H9 (cell line): ENCODE results near the gene ADGRB3. TPM values are rescaled to one million over a fixed set of nuclear protein-coding genes. Genes with fewer than 3 reads are reported as not detected.

ENCODE experiments used
- DNase-seq: peaks from one replicate; pipeline ENCODE4 v3.0.0-alpha.2; 2017
- H2AFZ ChIP-seq: one replicate; pipeline ENCODE4 v1.6.1; 2013; ENCODE audit warnings: mild to moderate bottlenecking, low read length, control low read depth, moderate library complexity
- H2AK5ac ChIP-seq: 2 replicates; pipeline ENCODE4 v1.6.1; 2013; ENCODE audit warnings: low read length, control low read depth, mixed read lengths; ENCODE audit not compliant: insufficient read length
- H2BK120ac ChIP-seq: one replicate; pipeline ENCODE4 v1.6.1; 2013; ENCODE audit warnings: low read depth, mild to moderate bottlenecking, low read length, control low read depth, inconsistent platforms; ENCODE audit not compliant: poor library complexity, severe bottlenecking
- H2BK12ac ChIP-seq: 2 replicates; pipeline ENCODE4 v1.6.1; 2013; ENCODE audit warnings: low read length, control low read depth, mixed read lengths, low read depth; ENCODE audit not compliant: insufficient read length
- H2BK15ac ChIP-seq: 2 replicates; pipeline ENCODE4 v1.6.1; 2013; ENCODE audit warnings: low read depth, low read length, control low read depth
- H2BK20ac ChIP-seq: one replicate; pipeline ENCODE4 v1.6.1; 2013; ENCODE audit warnings: low read depth, mild to moderate bottlenecking, low read length, control low read depth, inconsistent platforms; ENCODE audit not compliant: poor library complexity, severe bottlenecking
- H2BK5ac ChIP-seq: 2 replicates; pipeline ENCODE4 v1.6.1; 2013; ENCODE audit warnings: low read length, control low read depth, mixed read lengths; ENCODE audit not compliant: insufficient read length
- H3K14ac ChIP-seq: 2 replicates; pipeline ENCODE4 v1.6.1; 2013; ENCODE audit warnings: low read length, control low read depth; ENCODE audit not compliant: insufficient read depth
- H3K18ac ChIP-seq: 2 replicates; pipeline ENCODE4 v1.6.1; 2013; ENCODE audit warnings: low read depth, mild to moderate bottlenecking, mixed read lengths, low read length, control low read depth; ENCODE audit not compliant: insufficient read length
- H3K23ac ChIP-seq: 2 replicates; pipeline ENCODE4 v1.6.1; 2013; ENCODE audit warnings: low read length, control low read depth, mixed read lengths, low read depth; ENCODE audit not compliant: insufficient read length
- H3K23me2 ChIP-seq: 2 replicates; pipeline ENCODE4 v1.6.1; 2013; ENCODE audit warnings: low read depth, mild to moderate bottlenecking, mixed read lengths, low read length, control low read depth; ENCODE audit not compliant: insufficient read length, poor library complexity, severe bottlenecking
- H3K27ac ChIP-seq: 2 replicates; pipeline ENCODE4 v1.5.1; 2013; ENCODE audit warnings: low read length, control low read depth, mixed read lengths, low read depth; ENCODE audit not compliant: insufficient read length
- H3K27me3 ChIP-seq: 2 replicates; pipeline ENCODE4 v1.6.1; 2013; ENCODE audit warnings: low read length, control low read depth, inconsistent platforms; ENCODE audit not compliant: insufficient read depth
- H3K4ac ChIP-seq: 2 replicates; pipeline ENCODE4 v1.6.1; 2013; ENCODE audit warnings: low read depth, mild to moderate bottlenecking, control low read depth, inconsistent platforms, low read length, moderate library complexity
- H3K4me1 ChIP-seq: 2 replicates; pipeline ENCODE4 v1.6.1; 2013; ENCODE audit warnings: low read length, control low read depth, inconsistent platforms; ENCODE audit not compliant: insufficient read depth
- H3K4me2 ChIP-seq: 2 replicates; pipeline ENCODE4 v1.6.1; 2013; ENCODE audit warnings: low read length, control low read depth, mixed read lengths; ENCODE audit not compliant: insufficient read length, insufficient read depth
- H3K56ac ChIP-seq: 2 replicates; pipeline ENCODE4 v1.6.1; 2013; ENCODE audit warnings: low read depth, mild to moderate bottlenecking, mixed read lengths, low read length, control low read depth; ENCODE audit not compliant: insufficient read length
- H3K79me1 ChIP-seq: 2 replicates; pipeline ENCODE4 v1.6.1; 2013; ENCODE audit warnings: low read depth, mild to moderate bottlenecking, moderate library complexity, low read length, control low read depth, inconsistent platforms; ENCODE audit not compliant: insufficient read depth, poor library complexity, severe bottlenecking
- H3K79me2 ChIP-seq: 2 replicates; pipeline ENCODE4 v1.6.1; 2013; ENCODE audit warnings: low read length, control low read depth, inconsistent platforms; ENCODE audit not compliant: insufficient read depth
- H3K9ac ChIP-seq: 2 replicates; pipeline ENCODE4 v1.6.1; 2013; ENCODE audit warnings: low read length, control low read depth, mixed read lengths; ENCODE audit not compliant: insufficient read length; ENCODE audit errors: extremely low read depth
- H3K9me3 ChIP-seq: one replicate; pipeline ENCODE4 v1.6.1; 2013; ENCODE audit warnings: low read depth, low read length, inconsistent platforms; ENCODE audit not compliant: control insufficient read depth
- H3T11ph ChIP-seq: one replicate; pipeline ENCODE4 v1.6.1; 2013; ENCODE audit warnings: mild to moderate bottlenecking, low read length, control low read depth, inconsistent platforms
- H4K20me1 ChIP-seq: one replicate; pipeline ENCODE4 v1.6.1; 2013; ENCODE audit not compliant: control insufficient read depth, insufficient read length, insufficient read depth
- H4K5ac ChIP-seq: 2 replicates; pipeline ENCODE4 v1.6.1; 2013; ENCODE audit warnings: low read depth, mild to moderate bottlenecking, mixed read lengths, low read length, control low read depth; ENCODE audit not compliant: insufficient read length
- H4K8ac ChIP-seq: replicated peaks from 2 replicates; pipeline ENCODE4 v1.6.1; 2013; ENCODE audit warnings: low read length, control low read depth, mixed read lengths, low read depth; ENCODE audit not compliant: insufficient read length
- H4K91ac ChIP-seq: 2 replicates; pipeline ENCODE4 v1.6.1; 2013; ENCODE audit warnings: low read depth, mild to moderate bottlenecking, moderate library complexity, mixed read lengths, low read length, control low read depth; ENCODE audit not compliant: insufficient read length
- H3K27ac Mint-ChIP-seq, 3 experiments: 2 replicates in 2 of 3; 3 replicates in 1 of 3; pipeline ENCODE4 v1.8.0; 2020 to 2021; ENCODE audit warnings: mixed read lengths in 3 of 3, mild to moderate bottlenecking in 1 of 3, moderate library complexity in 1 of 3
- H3K27me3 Mint-ChIP-seq: 2 replicates; pipeline ENCODE4 v1.8.0; 2021; ENCODE audit warnings: low read depth, mild to moderate bottlenecking, moderate library complexity, mixed read lengths
- H3K36me3 Mint-ChIP-seq, 3 experiments: 2 replicates in 2 of 3; 3 replicates in 1 of 3; pipeline ENCODE4 v1.8.0; 2020 to 2021; ENCODE audit warnings: low read depth in 3 of 3, mixed read lengths in 3 of 3; ENCODE audit not compliant: insufficient read depth in 1 of 3
- H3K4me1 Mint-ChIP-seq, 2 experiments: 2 replicates each; pipeline ENCODE4 v1.8.0; 2020; ENCODE audit warnings: mixed read lengths in 2 of 2
- H3K4me3 Mint-ChIP-seq, 2 experiments: 2 replicates in 1 of 2; 3 replicates in 1 of 2; pipeline ENCODE4 v1.8.0; 2020 to 2021; ENCODE audit warnings: mild to moderate bottlenecking in 2 of 2, mixed read lengths in 2 of 2, moderate library complexity in 1 of 2
- H3K9me3 Mint-ChIP-seq, 2 experiments: 2 replicates in 1 of 2; 3 replicates in 1 of 2; pipeline ENCODE4 v1.8.0; 2020; ENCODE audit warnings: mild to moderate bottlenecking in 2 of 2, mixed read lengths in 2 of 2, moderate library complexity in 1 of 2
- WGBS: extraction: QIAGEN DNeasy Blood & Tissue Kit; methylation state at CpG from one replicate; pipeline ENCODE4 v1.1.7; 2013; ENCODE audit warnings: missing lambda C conversion rate, low lambda C conversion rate, mixed read lengths; ENCODE audit not compliant: insufficient read length; ENCODE audit errors: extremely low coverage; 5-methylcytosine and 5-hydroxymethylcytosine counted together
- total RNA-seq: library from RNA; stranded (reverse); gene quantifications from 2 replicates; pipeline ENCODE4 v1.2.1, GENCODE V29; 2021
- TF ChIP-seq, protein P1 (sequence below): fragments of 200-600 bp; sonication (generic); conservative IDR thresholded peaks from 3 replicates; pipeline ENCODE4 v1.8.0; 2021; ENCODE audit warnings: antibody characterized with exemption, mild to moderate bottlenecking

Gene ADGRB3
- total RNA-seq, 1 experiment from 2014 or later = 0.37 TPM

DNA sequence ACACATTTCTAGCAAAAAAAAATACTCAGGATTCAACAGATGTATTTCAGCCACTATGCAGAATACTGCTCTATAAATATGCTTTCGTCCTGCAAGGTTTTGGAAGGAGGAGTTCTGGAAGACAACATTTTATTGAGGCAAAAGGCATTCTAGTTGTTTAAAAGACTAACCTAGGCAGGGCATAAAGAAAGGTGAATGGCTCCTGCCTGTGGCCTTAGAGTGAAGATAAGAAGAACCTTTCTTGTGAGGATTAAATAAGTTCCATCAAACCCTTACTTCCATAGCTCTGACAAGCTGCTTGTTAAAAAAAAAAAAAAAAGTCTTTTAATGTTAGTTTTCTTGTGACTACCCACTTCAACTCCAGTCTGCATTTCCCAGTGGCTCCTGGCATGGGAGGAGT is 139.8 kb downstream of the ADGRB3 start:
- TF ChIP-seq, protein P1, sequence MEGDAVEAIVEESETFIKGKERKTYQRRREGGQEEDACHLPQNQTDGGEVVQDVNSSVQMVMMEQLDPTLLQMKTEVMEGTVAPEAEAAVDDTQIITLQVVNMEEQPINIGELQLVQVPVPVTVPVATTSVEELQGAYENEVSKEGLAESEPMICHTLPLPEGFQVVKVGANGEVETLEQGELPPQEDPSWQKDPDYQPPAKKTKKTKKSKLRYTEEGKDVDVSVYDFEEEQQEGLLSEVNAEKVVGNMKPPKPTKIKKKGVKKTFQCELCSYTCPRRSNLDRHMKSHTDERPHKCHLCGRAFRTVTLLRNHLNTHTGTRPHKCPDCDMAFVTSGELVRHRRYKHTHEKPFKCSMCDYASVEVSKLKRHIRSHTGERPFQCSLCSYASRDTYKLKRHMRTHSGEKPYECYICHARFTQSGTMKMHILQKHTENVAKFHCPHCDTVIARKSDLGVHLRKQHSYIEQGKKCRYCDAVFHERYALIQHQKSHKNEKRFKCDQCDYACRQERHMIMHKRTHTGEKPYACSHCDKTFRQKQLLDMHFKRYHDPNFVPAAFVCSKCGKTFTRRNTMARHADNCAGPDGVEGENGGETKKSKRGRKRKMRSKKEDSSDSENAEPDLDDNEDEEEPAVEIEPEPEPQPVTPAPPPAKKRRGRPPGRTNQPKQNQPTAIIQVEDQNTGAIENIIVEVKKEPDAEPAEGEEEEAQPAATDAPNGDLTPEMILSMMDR = no peak
- no peak overlapping the region; a peak in 1 of 7 replicates for H3K27ac Mint-ChIP-seq
- Histone ChIP-seq H2BK15ac (no peak overlapping the region), H2AFZ (no peak overlapping the region), H3K56ac (no peak overlapping the region), H3K18ac (no peak overlapping the region), H2AK5ac (no peak overlapping the region), H3K4me1 (no peaks in the 10 kb centered on the region), H3K9ac (no peak overlapping the region), H2BK12ac (no peak overlapping the region), H4K91ac (no peak overlapping the region), H3K23me2 (no peaks in the 10 kb centered on the region), H3K4ac (no peak overlapping the region), H3K4me2 (no peak overlapping the region), H3K79me2 (no peaks in the 10 kb centered on the region), H2BK20ac (no peak overlapping the region), H3K14ac (no peak overlapping the region), H2BK5ac (no peak overlapping the region), H3K27me3 (no peaks in the 10 kb centered on the region), H3K27ac (no peak overlapping the region), H3K9me3 (no peaks in the 10 kb centered on the region), H4K8ac (no peak overlapping the region), H3T11ph (no peak overlapping the region), H3K79me1 (no peaks in the 10 kb centered on the region), H4K20me1 (no peaks in the 10 kb centered on the region), H3K23ac (no peak overlapping the region), H4K5ac (no peak overlapping the region), H2BK120ac (no peak overlapping the region)
- DNase-seq = no peak
- H3K27me3 Mint-ChIP-seq = no peaks in the 10 kb centered on the region
- H3K36me3 Mint-ChIP-seq = no peaks in the 10 kb centered on the region
- H3K9me3 Mint-ChIP-seq = no peaks in the 10 kb centered on the region
- H3K4me1 Mint-ChIP-seq = peaks cover 0 to 4% of the 10 kb centered on the region in 2 experiments; a peak in 3 of 4 replicates
- no CpG with 5 or more reads among the region's 1 CpG for WGBS
- H3K4me3 Mint-ChIP-seq = no peak overlapping the region
